GM12801 (cell line): Measurements from ENCODE around the gene KIF5C.

ENCODE experiments used
- TF ChIP-seq, protein P1 (sequence below): IDR thresholded peaks from one replicate; pipeline ENCODE4 v1.5.1; 2011; ENCODE audit warnings: control low read depth; ENCODE audit not compliant: insufficient read length; ENCODE audit errors: extremely low read depth

Gene KIF5C

DNA sequence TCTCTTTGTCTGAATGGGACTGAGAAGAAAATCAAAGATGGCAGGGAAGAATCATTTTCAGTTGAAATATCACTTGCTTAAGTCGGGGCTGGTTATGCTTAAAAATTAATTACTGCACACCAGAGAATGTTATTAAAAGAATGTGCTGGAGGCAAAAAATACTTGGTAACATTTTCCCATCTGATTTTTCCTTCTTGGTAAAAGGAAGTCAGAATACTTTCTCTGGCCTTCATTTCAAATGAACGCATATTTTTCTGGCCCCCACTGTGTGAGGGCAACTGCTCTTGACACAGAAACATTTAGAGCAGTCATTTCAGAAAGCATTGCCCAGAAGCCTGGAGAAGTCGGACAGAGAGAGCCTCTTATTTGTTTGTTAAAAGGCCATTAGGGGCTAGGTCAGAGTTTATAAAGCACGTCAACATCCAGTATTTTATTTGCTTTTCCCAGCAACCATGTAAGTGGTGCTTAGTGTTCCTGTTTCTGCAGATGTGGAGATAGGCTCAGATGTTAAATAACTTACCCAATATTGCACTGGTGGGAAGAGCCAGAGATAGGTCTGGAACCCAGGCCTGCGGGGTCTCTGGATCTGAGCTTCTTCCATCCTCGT is 130.5 kb downstream of the KIF5C start:
- TF ChIP-seq, protein P1, sequence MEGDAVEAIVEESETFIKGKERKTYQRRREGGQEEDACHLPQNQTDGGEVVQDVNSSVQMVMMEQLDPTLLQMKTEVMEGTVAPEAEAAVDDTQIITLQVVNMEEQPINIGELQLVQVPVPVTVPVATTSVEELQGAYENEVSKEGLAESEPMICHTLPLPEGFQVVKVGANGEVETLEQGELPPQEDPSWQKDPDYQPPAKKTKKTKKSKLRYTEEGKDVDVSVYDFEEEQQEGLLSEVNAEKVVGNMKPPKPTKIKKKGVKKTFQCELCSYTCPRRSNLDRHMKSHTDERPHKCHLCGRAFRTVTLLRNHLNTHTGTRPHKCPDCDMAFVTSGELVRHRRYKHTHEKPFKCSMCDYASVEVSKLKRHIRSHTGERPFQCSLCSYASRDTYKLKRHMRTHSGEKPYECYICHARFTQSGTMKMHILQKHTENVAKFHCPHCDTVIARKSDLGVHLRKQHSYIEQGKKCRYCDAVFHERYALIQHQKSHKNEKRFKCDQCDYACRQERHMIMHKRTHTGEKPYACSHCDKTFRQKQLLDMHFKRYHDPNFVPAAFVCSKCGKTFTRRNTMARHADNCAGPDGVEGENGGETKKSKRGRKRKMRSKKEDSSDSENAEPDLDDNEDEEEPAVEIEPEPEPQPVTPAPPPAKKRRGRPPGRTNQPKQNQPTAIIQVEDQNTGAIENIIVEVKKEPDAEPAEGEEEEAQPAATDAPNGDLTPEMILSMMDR, result no peak

DNA sequence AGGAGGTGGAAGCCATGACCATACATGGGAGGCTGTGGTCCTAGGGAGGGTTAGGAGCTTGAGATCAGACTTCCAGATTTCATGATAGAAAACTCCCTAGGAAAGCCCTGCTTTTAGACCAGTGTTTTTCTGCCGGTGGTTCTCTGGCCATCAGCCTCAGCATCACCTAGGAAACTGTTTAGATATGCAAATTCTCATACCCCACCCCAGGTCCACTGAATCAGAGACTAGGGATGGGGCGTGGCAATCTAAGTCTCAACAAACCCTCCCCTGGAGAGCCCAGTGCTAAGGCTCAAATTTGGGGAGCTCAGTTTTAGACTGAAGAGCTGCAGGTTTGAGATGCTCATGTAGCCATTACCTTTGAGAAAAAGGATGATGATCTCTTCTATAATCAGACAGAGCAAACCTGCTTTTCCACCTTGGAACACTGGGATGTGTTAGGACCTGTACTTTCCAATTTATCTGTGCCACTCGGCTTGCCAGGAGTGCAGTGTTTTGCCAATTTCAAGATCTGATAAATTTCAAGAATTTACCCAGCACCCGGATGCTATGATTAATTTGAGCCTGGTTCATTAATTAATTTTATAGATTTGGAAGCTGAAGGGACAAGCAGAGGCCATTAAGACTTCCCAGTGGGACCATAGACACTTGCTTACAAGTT is 132.0 kb downstream of the KIF5C start:
- TF ChIP-seq, protein P1, result no peak

DNA sequence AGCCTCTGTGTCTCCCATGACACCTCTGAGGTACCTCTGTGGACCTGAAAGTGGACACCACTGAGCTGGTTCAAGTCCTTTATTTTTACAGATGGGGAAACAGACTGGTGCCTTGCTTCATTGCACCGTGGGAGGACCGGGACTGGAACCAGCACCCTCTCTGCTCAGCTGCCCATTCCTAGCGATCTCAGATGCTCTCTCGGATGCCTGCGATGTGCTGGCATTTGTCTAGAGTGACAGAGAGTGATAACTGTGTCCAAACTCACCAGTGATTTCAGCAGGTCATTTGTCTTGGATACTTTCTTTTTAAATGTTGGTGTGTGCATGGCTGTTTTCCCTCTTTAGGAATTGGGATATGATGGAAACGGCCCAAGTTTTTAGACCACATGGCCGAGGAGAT is 133.4 kb downstream of the KIF5C start:
- TF ChIP-seq, protein P1, result no peak

DNA sequence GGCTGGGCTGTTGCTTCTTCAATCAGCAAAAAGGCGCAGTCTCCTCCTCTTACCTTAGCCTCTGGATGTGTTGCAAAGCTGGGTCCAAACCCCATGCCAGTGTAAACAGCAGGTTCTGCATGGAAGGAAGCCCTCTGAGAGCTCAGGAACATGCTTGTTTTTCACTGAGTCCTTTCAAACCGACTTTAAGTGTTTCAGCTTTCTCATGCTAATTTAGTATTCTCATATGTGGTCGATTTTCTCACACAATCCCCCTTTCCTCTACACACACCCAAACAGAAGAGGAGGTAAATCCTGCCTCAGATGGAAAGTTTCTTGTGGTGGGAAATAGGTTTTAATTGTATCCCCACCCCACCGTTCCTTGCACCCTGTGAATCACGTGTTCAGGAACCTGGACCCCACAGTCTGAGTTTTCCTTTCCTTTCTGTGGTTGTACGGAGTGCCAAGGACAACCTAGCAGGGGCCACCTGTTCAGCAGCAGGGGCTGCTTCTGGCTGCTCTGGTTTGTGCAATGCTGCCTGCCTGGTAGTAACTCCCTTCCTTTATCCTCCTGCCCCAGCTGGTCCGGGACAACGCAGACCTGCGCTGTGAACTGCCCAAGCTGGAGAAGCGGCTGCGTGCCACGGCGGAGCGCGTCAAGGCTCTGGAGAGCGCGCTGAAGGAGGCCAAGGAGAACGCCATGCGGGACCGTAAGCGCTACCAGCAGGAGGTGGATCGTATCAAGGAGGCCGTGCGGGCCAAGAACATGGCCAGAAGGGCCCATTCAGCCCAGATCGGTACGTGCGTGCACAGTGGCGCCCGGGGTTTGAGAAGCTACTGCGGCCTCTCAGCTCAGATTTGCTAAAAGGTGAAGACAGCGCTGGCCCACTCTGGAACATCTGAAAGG is 134.8 kb downstream of the KIF5C start:
- TF ChIP-seq, protein P1, result no peak

DNA sequence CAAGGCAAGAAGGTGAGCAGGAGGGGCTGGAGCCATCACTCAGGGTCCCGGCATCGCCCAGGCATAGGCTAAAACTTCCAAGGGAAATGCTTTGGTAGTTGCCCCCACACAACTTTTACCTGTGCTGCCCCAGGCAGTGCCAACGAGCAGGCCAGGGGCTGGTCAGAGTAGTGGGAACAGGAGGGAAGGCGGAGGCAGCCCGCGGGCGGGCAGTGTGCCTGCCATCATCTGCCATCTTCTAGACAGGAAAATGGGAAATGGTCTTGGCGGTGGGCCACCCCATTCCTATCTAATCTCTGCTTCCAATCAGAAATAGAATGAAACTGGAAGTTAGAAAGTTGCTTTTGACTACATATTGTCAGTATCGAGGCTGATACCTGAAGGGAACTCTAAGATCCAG is 137.5 kb downstream of the KIF5C start:
- TF ChIP-seq, protein P1, result no peak

DNA sequence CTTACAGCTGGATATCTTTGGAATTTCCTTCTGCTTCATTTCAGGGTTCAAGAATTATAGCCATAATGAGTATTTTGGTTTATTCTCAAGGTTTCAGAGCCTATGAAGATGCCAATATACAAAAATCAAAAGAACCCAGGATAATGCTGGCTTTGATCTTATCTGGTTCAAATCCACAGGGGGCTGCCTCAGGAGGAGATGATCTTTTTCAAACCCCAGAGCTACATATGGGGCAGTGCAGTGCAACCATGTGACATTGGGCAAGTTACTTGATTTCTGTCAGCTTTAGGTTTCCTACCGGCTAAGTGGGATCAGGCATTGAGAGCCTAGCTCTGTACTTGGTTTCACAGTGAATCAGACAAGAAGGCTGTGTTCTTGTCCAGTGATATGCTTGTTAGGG is 140.5 kb downstream of the KIF5C start:
- TF ChIP-seq, protein P1, result no peak

DNA sequence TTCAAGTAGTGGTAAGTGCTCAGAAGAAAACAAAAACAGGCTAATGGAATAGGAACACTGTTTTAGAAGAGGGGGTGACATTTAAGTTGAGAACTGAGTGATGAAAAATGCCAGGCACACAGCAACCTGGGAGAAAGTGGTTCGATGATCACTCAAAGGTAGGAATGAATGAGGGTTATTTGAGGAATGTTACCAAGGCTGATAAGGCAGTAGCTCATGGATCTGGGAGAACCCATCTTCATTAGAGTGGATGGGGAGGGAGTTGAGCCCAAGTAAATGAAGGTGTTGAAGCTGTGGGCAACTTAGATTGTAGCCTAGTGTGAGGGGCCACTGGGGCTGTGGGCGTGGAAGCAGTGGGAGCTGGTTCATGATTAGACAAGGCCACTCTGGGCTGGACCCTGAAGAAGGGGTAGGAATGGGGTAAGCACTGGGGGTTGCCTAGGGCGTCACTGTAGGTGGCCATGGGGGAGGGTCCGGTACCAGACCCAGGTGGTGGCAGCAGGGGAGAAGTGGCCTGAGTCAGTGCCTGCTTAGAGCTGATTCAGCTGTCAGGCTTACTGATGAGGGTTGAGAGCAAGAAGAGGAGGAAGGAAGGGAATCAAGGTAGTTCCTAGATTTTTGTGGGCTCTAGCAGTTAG is 141.0 kb downstream of the KIF5C start:
- TF ChIP-seq, protein P1, result no peak
